H1 (cell line): ENCODE measurements around the gene ASAP2. TPM values are rescaled to one million over a fixed set of nuclear protein-coding genes. Genes with fewer than 3 reads are reported as not detected.

Source experiments
- CTCF ChIA-PET: fragments of 300-600 bp; sonication (Branson Sonifier 250); formaldehyde crosslinking; loops from one replicate; lab custom pipeline; 2021; ENCODE audit not compliant: partially characterized antibody; lab: Charles Lee
- POLR2A ChIA-PET: fragments of 300-600 bp; sonication (Branson Sonifier 250); formaldehyde crosslinking; loops from one replicate; lab custom pipeline; 2021; ENCODE audit warnings: inconsistent platforms; ENCODE audit not compliant: partially characterized antibody; lab: Charles Lee
- DNase-seq, 2 experiments: peaks; one replicate each; pipeline versions ENCODE4 v3.0.0 to v3.0.0-alpha.2; 2010 to 2022; ENCODE audit warnings: low spot score in 2 of 2, low read depth in 1 of 2, mixed read lengths in 1 of 2
- FAIRE-seq: peaks from 2 replicates; lab custom pipeline; 2011; peaks lifted over from hg19 to GRCh38; lab: Jason Lieb, UNC
- H2AFZ ChIP-seq: 2 replicates; pipeline ENCODE4 v1.8.1; 2012; ENCODE audit warnings: low read length, inconsistent platforms
- H2AK5ac ChIP-seq: 2 replicates; pipeline ENCODE4 v1.6.1; 2013; ENCODE audit warnings: low read depth, low read length
- H2BK120ac ChIP-seq: replicated peaks from 2 replicates; pipeline ENCODE3; 2013; ENCODE audit warnings: low read depth, low read length, inconsistent platforms
- H2BK12ac ChIP-seq: 2 replicates; pipeline ENCODE4 v1.6.1; 2013; ENCODE audit warnings: low read depth, low read length
- H2BK15ac ChIP-seq: 2 replicates; pipeline ENCODE4 v1.6.1; 2013; ENCODE audit warnings: low read length
- H2BK20ac ChIP-seq: 2 replicates; pipeline ENCODE4 v1.6.1; 2013; ENCODE audit warnings: low read length
- H2BK5ac ChIP-seq: 2 replicates; pipeline ENCODE4 v1.6.1; 2013; ENCODE audit warnings: low read depth, low read length
- H3K14ac ChIP-seq: 2 replicates; pipeline ENCODE4 v1.6.1; 2013; ENCODE audit warnings: inconsistent platforms; ENCODE audit not compliant: insufficient read length
- H3K18ac ChIP-seq: 2 replicates; pipeline ENCODE4 v1.6.1; 2013; ENCODE audit warnings: low read length; ENCODE audit errors: extremely low read depth
- H3K23ac ChIP-seq: 2 replicates; pipeline ENCODE4 v1.6.1; 2013; ENCODE audit warnings: inconsistent platforms; ENCODE audit not compliant: insufficient read length
- H3K23me2 ChIP-seq: 2 replicates; pipeline ENCODE4 v1.6.1; 2013; ENCODE audit warnings: low read depth, low read length
- H3K27ac ChIP-seq: 2 replicates; pipeline ENCODE4 v1.6.1; 2011; ENCODE audit warnings: low read depth, low read length, inconsistent platforms
- H3K27me3 ChIP-seq, 4 experiments: replicated peaks in 1 of 4; 1 replicate in 1 of 4; 2 replicates in 3 of 4; pipeline versions ENCODE4 v1.6.1 to v1.8.1; 2011 to 2013; ENCODE audit warnings: low read length in 3 of 4, mild to moderate bottlenecking in 3 of 4, inconsistent platforms in 2 of 4, mixed read lengths in 2 of 4, moderate library complexity in 1 of 4; ENCODE audit not compliant: control insufficient read depth in 3 of 4, insufficient read depth in 3 of 4; ENCODE audit errors: extremely low read depth in 1 of 4
- H3K36me3 ChIP-seq, 4 experiments: 2 replicates each; pipeline versions ENCODE4 v1.6.1 to v1.8.1; 2011 to 2013; ENCODE audit warnings: mild to moderate bottlenecking in 4 of 4, low read length in 3 of 4, moderate library complexity in 2 of 4, control low read depth in 1 of 4, inconsistent platforms in 1 of 4; ENCODE audit not compliant: insufficient read depth in 4 of 4, control insufficient read depth in 2 of 4
- H3K4ac ChIP-seq: replicated peaks from 2 replicates; pipeline ENCODE3; 2013; ENCODE audit warnings: low read length, low read depth, mixed read lengths, inconsistent platforms; ENCODE audit not compliant: insufficient read length
- H3K4me1 ChIP-seq, 4 experiments: replicated peaks in 1 of 4; 1 replicate in 1 of 4; 2 replicates in 3 of 4; pipeline versions ENCODE4 v1.6.1 to v1.8.1; 2011 to 2013; ENCODE audit warnings: low read length in 3 of 4, inconsistent platforms in 2 of 4, mixed read lengths in 1 of 4; ENCODE audit not compliant: insufficient read depth in 4 of 4, control insufficient read depth in 3 of 4
- H3K4me2 ChIP-seq, 2 experiments: 2 replicates each; pipeline versions ENCODE4 v1.6.1 to v1.8.1; 2011 to 2013; ENCODE audit warnings: low read depth in 2 of 2, low read length in 2 of 2, control low read depth in 1 of 2, inconsistent platforms in 1 of 2, mild to moderate bottlenecking in 1 of 2; ENCODE audit not compliant: insufficient read depth in 1 of 2
- H3K4me3 ChIP-seq, 4 experiments: fragments of 200-600, 300-600 bp in 1 of 4; sonication (generic), shearing (Covaris generic), sonication (Bioruptor Twin) in 1 of 4; 2 replicates each; pipeline versions ENCODE4 v1.5.1 to v1.8.1; 2011 to 2016; ENCODE audit warnings: low read length in 4 of 4, low read depth in 3 of 4, control low read depth in 2 of 4, inconsistent platforms in 2 of 4, mild to moderate bottlenecking in 2 of 4, mixed read lengths in 1 of 4, moderate library complexity in 1 of 4; ENCODE audit not compliant: insufficient read depth in 2 of 4; ENCODE audit errors: extremely low read depth in 1 of 4
- H3K56ac ChIP-seq: replicated peaks from 2 replicates; pipeline ENCODE3; 2013; ENCODE audit warnings: low read depth, mild to moderate bottlenecking, mixed read lengths, low read length, inconsistent platforms; ENCODE audit not compliant: insufficient read length
- H3K79me1 ChIP-seq: 2 replicates; pipeline ENCODE4 v1.6.1; 2013; ENCODE audit warnings: low read depth, low read length, control low read depth
- H3K79me2 ChIP-seq, 2 experiments: 2 replicates each; pipeline versions ENCODE4 v1.6.1 to v1.8.1; 2012 to 2013; ENCODE audit warnings: low read length in 2 of 2, mild to moderate bottlenecking in 2 of 2, inconsistent platforms in 1 of 2; ENCODE audit not compliant: insufficient read depth in 2 of 2, control insufficient read depth in 1 of 2
- H3K9ac ChIP-seq, 4 experiments: replicated peaks in 1 of 4; 1 replicate in 1 of 4; 2 replicates in 3 of 4; pipeline versions ENCODE4 v1.6.1 to v1.8.1; 2011 to 2013; ENCODE audit warnings: low read depth in 3 of 4, low read length in 3 of 4, control low read depth in 2 of 4, mild to moderate bottlenecking in 2 of 4, moderate library complexity in 2 of 4, inconsistent platforms in 1 of 4; ENCODE audit errors: extremely low read depth in 1 of 4
- H3K9me3 ChIP-seq, 2 experiments: 2 replicates each; pipeline versions ENCODE4 v1.6.1 to v1.8.1; 2012 to 2013; ENCODE audit warnings: mild to moderate bottlenecking in 2 of 2, moderate library complexity in 2 of 2, control low read depth in 1 of 2, inconsistent platforms in 1 of 2, low read depth in 1 of 2, low read length in 1 of 2, mixed read lengths in 1 of 2; ENCODE audit not compliant: insufficient read depth in 2 of 2
- H4K20me1 ChIP-seq, 2 experiments: replicated peaks in 1 of 2; 2 replicates each; pipeline versions ENCODE3 to v1.8.1; 2011 to 2013; ENCODE audit warnings: inconsistent platforms in 2 of 2, low read length in 2 of 2, mild to moderate bottlenecking in 1 of 2; ENCODE audit not compliant: insufficient read depth in 2 of 2, control insufficient read depth in 1 of 2
- H4K5ac ChIP-seq: 2 replicates; pipeline ENCODE4 v1.6.1; 2013; ENCODE audit warnings: low read length, low read depth, mixed read lengths, inconsistent platforms; ENCODE audit not compliant: insufficient read length
- H4K8ac ChIP-seq: 2 replicates; pipeline ENCODE4 v1.8.0; 2013; ENCODE audit warnings: mild to moderate bottlenecking, moderate library complexity, low read length, inconsistent platforms; ENCODE audit not compliant: insufficient read depth; ENCODE audit errors: extremely low read depth
- H4K91ac ChIP-seq: replicated peaks from 2 replicates; pipeline ENCODE3; 2013; ENCODE audit warnings: low read length, mixed read lengths, inconsistent platforms; ENCODE audit not compliant: insufficient read length
- BCL11A ChIP-seq, 2 experiments: IDR thresholded peaks; one replicate each; pipeline ENCODE4 v1.6.1; 2011; ENCODE audit warnings: low read depth in 2 of 2, low read length in 2 of 2, mild to moderate bottlenecking in 2 of 2
- CBX8 ChIP-seq: fragments of 300-800, 300-1000 bp; sonication (generic); IDR thresholded peaks from 2 replicates; pipeline ENCODE4 v1.7.1; 2016; ENCODE audit warnings: low read depth, low read length, borderline replicate concordance
- GTF2F1 ChIP-seq: IDR thresholded peaks from 2 replicates; pipeline ENCODE4 v1.6.1; 2012; ENCODE audit warnings: low read depth, low read length, improper control_type of control experiment, borderline replicate concordance
- KDM1A ChIP-seq: fragments of 200-600, 300-600 bp; sonication (generic); IDR thresholded peaks from 2 replicates; pipeline ENCODE4 v1.7.1; 2016; ENCODE audit warnings: mild to moderate bottlenecking, low read length, borderline replicate concordance
- PHF8 ChIP-seq: fragments of 200-600 bp; sonication (generic); conservative IDR thresholded peaks from 2 replicates; pipeline ENCODE4 v1.7.1; 2012; ENCODE audit warnings: low read depth, mild to moderate bottlenecking, inconsistent platforms, low read length, moderate library complexity
- RNF2 ChIP-seq: fragments of 200-900, 300-1000 bp; sonication (generic); IDR thresholded peaks from 2 replicates; pipeline ENCODE4 v1.7.1; 2016; ENCODE audit warnings: borderline replicate concordance, low read depth, mild to moderate bottlenecking, antibody characterized with exemption, low read length; ENCODE audit not compliant: poor library complexity, severe bottlenecking; ENCODE audit errors: missing control alignments
- SIX5 ChIP-seq: IDR thresholded peaks from 2 replicates; pipeline ENCODE4 v1.6.1; 2011; ENCODE audit warnings: mild to moderate bottlenecking, low read depth, low read length
- USF2 ChIP-seq: IDR thresholded peaks from 2 replicates; pipeline ENCODE4 v1.6.1; 2011; ENCODE audit warnings: low read length, improper control_type of control experiment
- ZNF274 ChIP-seq: IDR thresholded peaks from 2 replicates; pipeline ENCODE4 v1.7.0; 2012; ENCODE audit warnings: low read length, borderline replicate concordance; ENCODE audit errors: extremely low read depth
- WGBS, 2 experiments: shearing (Covaris generic) in 1 of 2; methylation state at CpG; one replicate each; pipeline versions ENCODE4 v1.1.6 to v1.1.7; 2013 to 2015; ENCODE audit warnings: low lambda C conversion rate in 2 of 2, mixed read lengths in 2 of 2, inconsistent platforms in 1 of 2, low coverage in 1 of 2, missing lambda C conversion rate in 1 of 2; ENCODE audit not compliant: insufficient replicate concordance in 2 of 2, insufficient coverage in 1 of 2, insufficient read length in 1 of 2; ENCODE audit errors: extremely low coverage in 1 of 2, missing lambda C conversion rate in 1 of 2; 5-methylcytosine and 5-hydroxymethylcytosine counted together
- polyA plus RNA-seq, 7 experiments: library from polyadenylated mRNA; depleted of rRNA in 3 of 7; stranded (reverse) in 5 of 7; unstranded in 2 of 7; fragments of >200 nt in 5 of 7; fragments of 200-250 nt in 2 of 7; gene quantifications; 1 replicate in 5 of 7; 2 replicates in 1 of 7; 4 replicates in 1 of 7; pipeline versions ENCODE4 v1.2.1 to v1.2.3, GENCODE V29; 2011 to 2013; ENCODE audit warnings: missing spikeins in 2 of 7, mixed read lengths in 2 of 7
- total RNA-seq: library from RNA; stranded (reverse); fragmentation: NEBNext Ultra II Directional; extraction: Animal tissue kit (Norgen Biotek cat#: 25700); gene quantifications from 2 replicates; pipeline ENCODE4 v1.2.1, GENCODE V29; 2021

ASAP2 gene
- total and polyA plus RNA-seq, 2 of the 8 experiments (the other 6 are each of a cell fraction or from before 2014, with no cell fraction given) = 10.2 to 18.7 TPM

GRCh38 chr2:9280224-9280623 lies 73.6 kb downstream of the ASAP2 start:
- H2BK12ac ChIP-seq = no peak overlapping the region
- no peak overlapping the region for H3K4me2 ChIP-seq
- no peak overlapping the region for H3K4me3 ChIP-seq
- H3K79me2 ChIP-seq = peaks cover 0 to 14% of the 10 kb centered on the region in 2 experiments; a peak in 2 of 4 replicates
- H2BK120ac ChIP-seq = no peak overlapping the region
- H2BK20ac ChIP-seq = no peak overlapping the region
- CTCF ChIA-PET = interaction anchor here (1.5 to 1.7 kb wide), 2 partner anchors 12 to 64 kb away, joined by 4 to 5 read pairs; no protein-coding TSS in a partner anchor
- no peak overlapping the region for H3K27ac ChIP-seq
- no peak overlapping the region for H2AFZ ChIP-seq
- H3K18ac ChIP-seq = no peak overlapping the region
- no peak overlapping the region for H3K9ac ChIP-seq
- H4K20me1 ChIP-seq = peaks cover 2 to 3% of the 10 kb centered on the region in 2 experiments
- H4K8ac ChIP-seq = no peak overlapping the region
- no peak overlapping the region for H2BK5ac ChIP-seq
- no peaks in the 10 kb centered on the region for H3K9me3 ChIP-seq
- no peak for DNase-seq
- no peak overlapping the region for H3K4ac ChIP-seq
- H3K36me3 ChIP-seq = no peaks in the 10 kb centered on the region
- H4K91ac ChIP-seq = no peak overlapping the region
- TF ChIP-seq ZNF274 (no peak), KDM1A (no peak), CBX8 (no peak), BCL11A (IDR thresholded peaks at IDR 0.05; ENCODE audit: low read depth in 2 of 2, low read length in 2 of 2) (no peak), SIX5 (no peak), PHF8 (no peak), GTF2F1 (no peak), USF2 (no peak), RNF2 (no peak)
- H4K5ac ChIP-seq = no peak overlapping the region
- no peak overlapping the region for H2BK15ac ChIP-seq
- H3K79me1 ChIP-seq = peaks cover 3% of the 10 kb centered on the region; the same call in 1 of the 2 replicates
- POLR2A ChIA-PET = no interaction called here
- no peaks in the 10 kb centered on the region for H3K23me2 ChIP-seq
- H3K14ac ChIP-seq = no peak overlapping the region
- WGBS, 2 experiments = 87% methylated on average over 7 of the region's 8 CpGs; no CpG with 5 or more reads in 1 of the 2 experiments
- no peak overlapping the region for H2AK5ac ChIP-seq
- H3K27me3 ChIP-seq = no peaks in the 10 kb centered on the region
- FAIRE-seq = no peak
- H3K23ac ChIP-seq = no peak overlapping the region
- no peak overlapping the region for H3K56ac ChIP-seq
- peaks cover 0 to 6% (median 4%) of the 10 kb centered on the region in 4 experiments; a peak in 3 of 7 replicates for H3K4me1 ChIP-seq
